ENCODE measurements around the gene PIGC.

Gene PIGC

DNA sequence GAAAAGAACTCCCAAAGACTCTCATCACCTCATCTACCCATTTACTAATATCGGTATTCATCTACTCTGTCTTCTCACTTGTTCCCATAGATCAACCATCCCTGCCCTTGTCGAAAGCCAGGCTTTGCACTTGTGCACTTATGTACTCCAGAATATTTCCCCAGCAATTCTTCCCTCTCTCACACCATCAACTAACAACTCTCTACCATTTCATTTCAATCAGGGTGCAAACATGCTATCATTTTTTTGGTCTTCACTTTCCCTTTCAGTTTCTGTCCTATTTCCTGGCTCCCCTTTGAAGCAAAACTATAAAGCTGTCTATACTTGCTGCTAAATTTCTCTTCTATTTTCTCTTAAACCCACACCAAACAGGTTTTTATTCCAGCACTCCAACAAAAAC is 16.7 kb downstream of the PIGC start:
- no peak for DNase-seq

DNA sequence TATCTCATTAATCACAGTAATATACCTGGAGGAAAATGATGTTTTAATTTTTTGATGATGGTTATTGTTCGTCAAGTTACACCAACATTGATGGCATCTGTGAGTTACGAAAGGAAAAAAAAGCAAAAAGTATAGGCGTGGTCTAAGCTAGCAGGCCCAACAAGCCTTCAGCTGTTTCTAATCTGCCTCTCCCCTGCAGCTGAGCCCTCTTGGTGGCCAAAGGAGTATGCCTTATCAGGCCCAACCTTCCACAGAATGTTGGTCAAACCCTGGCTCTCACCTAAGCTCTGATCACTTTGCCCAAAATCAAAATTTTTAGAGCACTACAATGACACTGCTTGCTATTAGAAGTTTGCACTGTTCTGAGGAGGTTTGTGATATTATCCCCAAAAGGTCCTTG is 18.5 kb downstream of the PIGC start:
- DNase-seq, result no peak

DNA sequence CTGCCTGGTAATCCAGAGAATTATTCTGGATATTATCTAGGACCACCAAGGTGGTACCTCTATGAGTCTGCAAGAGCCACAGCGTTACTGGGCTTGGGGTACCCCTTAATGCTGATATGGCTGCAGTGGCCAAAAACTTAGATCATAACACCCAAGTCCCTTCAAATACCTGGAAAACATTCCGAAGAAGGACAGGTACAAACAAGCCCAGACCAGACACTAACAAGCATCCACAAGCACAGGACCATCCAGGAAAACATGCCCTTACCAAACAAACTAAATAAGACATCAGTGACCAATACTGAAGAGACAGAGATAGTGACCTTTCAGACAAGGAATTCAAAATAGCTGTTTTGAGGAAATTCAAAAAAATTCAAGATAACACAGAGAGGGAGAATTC is 20.5 kb downstream of the PIGC start:
- DNase-seq, result no peak

DNA sequence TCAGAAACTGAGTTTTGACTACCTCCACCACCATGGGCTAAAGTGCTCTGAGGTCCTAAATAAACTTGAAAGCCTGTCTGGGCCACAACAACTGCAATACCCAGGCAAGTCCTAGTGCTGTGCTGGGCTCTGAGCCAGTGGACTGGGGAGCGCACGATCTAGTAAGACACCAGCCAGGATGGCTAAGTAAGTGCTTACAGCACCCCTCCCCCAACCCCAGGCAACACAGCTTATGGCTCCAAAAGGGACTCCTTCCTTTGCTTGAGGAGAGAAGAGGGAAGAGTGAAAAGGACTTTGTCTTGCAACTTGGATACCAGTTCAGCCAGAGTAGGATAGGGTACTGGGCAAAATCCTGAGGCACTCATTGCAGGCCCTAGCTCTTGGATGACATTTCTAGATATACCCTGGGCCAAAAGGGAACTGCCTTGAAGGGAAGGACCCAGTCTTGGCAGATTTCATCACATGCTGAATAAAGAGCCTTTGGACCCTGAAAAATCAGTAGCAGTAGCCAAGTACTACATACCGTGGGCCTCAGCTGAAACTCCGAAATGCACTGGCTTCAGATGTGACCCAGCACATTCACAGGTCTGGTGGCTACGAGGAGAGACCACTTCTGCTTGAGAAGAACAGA is 21.8 kb downstream of the PIGC start:
- DNase-seq, result no peak

DNA sequence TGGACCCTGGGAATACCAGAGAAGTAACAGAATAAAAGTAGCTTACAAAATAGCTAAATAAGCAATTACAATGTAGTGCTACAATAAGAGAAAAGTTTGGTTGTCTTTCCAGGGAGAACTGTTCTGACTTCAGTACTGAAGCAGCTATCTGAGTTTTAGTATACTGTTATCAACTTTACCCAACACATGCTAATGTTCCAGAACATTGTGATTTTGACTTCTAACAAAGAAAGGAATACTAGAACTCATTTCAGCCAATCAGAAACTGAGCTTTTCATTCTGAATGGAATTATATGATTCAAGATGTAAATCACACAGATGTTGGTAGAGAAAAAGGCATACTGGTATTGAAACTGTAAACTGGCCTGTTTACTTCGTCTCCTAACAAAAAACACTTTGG is 23.5 kb downstream of the PIGC start, which contains the start of gene C1orf105:
C1orf105 (plus strand) TSS at position 301 of the 400 bp plus-strand sequence. CDS start 201 bp downstream, outside the sequence.
- no peak for DNase-seq

DNA sequence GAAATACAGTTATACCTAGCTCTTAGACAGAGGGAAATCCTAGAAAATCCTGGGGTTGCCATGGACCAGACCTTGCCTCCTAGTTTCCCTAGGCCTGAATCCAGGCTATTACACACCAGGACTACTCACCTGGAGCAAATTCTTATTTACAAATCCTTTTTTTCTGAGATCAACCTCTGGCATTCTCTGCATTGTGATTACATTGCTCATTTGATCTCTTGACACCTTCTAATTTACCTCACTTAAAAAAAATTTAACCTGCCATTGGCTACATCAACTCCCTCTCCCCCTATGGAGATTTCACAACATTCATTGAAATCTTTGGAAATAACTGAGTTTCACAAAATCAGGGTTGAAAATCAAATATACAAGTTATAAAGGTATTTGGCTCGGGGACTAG is 26.3 kb downstream of the PIGC start:
- no peak for DNase-seq

DNA sequence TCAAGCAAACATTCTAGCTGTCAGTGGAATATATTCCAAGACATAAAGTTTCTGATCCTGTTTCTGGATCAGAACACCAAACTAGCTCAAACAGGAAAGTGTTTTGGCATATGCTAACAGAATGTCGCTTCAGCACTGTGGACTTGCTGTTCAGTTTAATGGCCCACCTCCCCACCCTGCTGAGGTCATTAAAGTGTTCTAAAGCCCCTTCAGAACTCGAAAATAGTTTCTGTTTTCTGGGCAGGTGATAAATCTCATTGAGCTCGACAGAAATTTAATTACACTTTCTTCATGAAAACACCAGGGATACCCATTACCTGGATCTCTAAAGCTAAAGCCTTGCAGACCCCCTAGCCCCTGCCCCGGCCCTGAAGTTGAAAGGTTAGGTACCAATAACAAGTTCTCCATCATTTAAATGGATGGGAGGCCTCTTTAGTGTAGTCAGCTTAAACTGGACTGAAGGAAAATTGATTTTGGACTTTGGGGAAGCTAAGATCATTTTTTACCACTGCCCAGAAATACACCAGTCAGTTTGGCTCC is 27.3 kb downstream of the PIGC start:
- no peak for DNase-seq

DNA sequence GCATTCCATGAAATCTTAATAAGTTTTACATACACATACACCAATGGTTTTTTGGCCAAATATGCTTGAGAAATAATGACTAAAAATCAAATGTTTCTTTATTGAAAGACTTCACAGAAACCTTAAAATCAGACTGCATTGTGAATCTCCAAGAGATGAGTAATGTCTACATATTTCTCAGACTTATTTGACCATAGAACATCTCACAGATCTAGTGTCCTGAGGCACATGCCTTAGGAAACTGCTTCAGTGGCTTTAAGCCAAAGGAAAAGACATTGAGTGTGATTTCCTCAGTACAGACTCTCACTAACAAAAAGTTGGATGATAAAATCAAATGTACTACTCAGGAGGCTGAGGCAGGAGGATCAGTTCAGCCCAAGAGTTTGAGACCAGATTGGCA is 29.5 kb downstream of the PIGC start:
- DNase-seq, result no peak

DNA sequence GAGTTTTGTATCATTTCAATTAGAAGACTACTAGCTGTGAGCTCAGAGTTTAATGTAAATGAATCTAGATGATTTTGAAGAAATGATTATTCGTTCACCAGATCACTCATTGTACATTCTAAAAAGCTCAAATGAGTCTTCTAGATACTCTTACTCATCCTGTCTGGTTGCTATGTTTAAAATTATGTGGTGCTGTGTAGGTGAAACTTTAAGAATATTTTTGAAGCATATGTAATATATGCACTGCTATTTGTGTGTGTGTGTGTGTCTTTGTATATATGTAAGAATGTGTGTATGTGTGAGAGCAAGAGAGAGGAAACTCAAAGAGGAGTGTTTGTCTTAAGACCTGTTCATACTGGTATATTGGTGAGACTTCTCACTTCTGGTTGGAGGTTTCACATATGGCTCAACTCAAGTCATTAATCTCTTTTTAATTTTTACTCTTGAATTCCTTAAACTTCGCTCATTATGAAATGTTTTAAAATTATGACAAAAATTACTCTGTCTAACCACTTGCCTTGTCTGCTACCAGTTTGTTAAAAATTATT is 32.0 kb downstream of the PIGC start:
- no peak for DNase-seq

DNA sequence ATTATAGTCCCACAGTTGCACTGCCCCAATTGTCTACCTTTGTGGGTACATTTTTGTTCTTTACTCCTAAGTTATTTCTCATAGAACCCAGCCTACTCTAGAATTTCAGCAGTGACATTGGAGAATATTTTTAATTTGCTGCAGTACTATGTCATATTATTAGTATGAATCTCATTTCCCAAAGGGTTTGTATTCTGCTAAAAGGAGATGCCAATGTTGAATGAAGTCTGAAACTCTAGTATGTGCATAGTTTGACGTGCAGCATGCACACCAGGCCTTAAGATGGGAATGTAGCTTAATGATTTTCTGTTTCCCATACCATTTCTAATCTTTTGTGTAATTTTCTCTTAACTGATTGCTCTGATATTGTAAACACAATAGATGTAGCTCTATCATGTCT is 33.8 kb downstream of the PIGC start:
- DNase-seq, result no peak

DNA sequence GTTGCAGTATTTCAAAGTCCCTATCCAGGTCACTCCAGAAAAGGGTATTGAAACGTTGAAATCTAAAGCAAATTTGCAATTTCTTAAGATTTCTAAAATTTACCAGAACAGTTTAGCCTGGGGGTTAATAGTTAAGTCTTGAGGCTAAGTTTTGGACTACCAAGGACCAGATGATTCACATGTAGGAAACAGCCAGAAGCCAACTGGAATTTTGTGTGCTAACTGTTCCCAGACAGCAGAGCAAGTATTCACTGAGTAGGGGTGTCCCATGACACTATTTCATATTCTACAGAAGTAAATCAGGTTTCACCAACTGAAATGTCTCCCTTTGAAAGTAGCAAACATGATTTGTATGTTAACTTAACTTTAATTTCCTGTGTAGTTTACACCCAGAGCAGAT is 34.9 kb downstream of the PIGC start:
- no peak for DNase-seq

DNA sequence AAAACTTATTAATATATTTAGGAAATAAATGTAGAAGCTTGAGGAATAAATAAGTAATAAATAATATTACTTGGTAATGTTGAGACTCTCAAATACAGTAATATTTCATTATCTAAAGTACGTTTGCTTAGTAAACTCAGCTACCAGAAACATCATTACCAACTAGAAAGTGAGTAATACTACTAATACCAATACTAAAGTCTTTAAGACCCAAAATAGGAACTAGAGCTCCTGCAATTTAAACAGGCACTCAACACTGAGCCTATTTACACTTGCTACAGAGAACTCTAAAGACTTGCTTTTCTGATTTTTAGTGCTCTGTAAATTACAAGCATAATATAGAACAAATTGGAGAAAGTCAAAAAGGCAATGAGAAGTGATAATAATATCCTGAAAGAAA is 36.9 kb downstream of the PIGC start:
- no peak for DNase-seq

DNA sequence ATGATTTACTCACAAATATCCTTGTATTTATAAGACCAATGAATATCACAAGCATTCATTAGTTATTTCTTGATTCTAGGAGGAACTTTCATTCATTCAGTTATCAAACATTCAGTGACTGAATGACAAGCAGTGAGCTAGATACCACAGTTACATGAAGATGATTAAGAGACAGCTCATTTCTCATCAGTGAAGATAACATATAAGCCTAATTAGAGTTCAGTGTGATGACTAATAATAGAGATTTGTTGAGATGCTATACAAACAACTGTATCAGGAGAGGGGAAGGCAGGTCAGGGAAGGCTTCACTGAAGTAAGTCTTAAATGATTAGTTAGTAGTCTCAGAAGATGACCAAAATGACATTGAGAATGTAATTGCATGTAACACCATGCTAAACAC is 38.0 kb downstream of the PIGC start:
- no peak for DNase-seq

DNA sequence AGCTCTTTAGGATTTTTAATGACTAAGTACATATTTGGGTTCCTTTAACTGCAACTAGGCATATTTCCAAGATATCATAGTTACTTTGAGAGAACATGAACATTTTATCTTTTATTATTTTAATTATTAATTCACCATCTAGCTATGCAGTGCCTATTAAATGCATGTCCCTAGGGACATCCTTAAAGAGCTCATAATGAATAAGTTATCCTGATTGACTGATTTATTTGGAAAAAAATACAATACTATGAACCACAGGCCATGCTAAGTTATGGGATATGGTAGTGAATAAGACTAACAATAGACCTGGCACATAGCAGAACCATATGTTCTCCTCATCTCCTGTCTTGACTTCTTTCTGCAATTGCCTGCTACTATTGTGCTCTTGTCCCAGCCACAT is 39.7 kb downstream of the PIGC start:
- DNase-seq, result peak; percentile 15

DNA sequence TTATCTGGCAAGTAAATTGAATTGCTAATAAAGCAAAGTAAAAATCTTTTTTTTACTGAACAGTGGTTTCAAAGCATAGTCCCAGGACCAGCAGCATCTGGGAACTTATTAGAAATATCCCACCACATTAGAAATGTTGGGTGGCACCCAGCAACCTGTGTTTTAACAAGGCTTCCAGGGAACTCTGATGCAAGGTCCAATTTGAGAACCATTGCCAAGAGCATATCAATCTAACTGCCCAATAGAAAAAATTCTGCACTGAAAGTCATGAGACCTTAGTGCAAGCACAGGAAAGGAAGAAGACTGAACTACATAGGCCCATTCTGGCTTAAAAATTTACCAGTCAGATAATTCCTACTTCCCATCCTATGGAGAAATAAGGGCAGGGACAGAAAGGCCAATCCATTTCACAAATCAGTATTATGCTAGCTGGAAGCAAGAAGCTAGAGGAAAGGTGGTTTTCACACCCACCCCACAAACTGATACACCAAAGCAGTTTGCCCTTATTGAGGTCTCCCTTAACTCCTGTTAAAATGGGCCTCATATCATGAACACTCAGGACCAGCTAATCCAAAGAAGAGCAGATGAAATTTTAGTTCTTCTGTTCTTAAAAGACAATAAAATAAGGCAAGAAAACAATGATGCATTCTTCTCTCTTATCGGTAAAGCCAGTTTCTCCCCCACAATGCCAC is 40.8 kb downstream of the PIGC start:
- no peak for DNase-seq

DNA sequence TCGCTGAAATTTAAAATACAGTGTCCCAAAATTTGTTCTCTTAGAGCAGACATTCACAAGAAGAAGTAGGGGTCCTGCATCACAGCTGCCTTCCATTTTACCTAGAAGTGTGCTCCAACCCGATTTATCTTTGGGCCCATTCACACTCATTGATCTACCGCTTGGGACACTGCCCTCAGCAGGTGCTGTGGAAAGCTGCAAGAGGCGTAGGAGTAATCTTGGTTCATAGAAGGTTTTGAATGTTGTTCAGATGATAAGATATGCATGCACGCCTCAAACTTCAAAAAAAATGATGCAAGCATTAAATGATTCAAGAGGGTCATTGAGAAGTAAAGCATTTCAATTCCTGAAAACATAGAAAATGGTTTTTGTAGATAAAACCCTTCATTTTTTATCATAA is 42.0 kb downstream of the PIGC start:
- DNase-seq, result no peak

DNA sequence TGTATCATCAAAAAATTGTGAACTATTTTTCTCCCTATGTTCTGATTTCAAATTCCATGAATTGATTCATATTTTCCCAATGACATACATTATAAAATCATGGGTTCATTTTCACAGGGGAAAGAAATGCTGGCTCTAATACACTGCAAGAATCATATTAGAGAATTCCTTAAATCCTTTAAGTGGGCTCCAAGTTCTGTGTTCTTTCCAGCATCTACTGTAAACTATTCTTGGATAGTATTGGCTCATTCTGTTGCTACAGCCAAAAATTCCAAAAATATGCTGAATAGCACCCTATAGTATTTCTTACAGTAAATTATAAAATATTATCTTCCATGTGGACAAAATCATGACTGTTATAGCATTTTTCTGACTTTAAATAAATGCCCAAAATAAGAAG is 42.4 kb downstream of the PIGC start:
- DNase-seq, result no peak

DNA sequence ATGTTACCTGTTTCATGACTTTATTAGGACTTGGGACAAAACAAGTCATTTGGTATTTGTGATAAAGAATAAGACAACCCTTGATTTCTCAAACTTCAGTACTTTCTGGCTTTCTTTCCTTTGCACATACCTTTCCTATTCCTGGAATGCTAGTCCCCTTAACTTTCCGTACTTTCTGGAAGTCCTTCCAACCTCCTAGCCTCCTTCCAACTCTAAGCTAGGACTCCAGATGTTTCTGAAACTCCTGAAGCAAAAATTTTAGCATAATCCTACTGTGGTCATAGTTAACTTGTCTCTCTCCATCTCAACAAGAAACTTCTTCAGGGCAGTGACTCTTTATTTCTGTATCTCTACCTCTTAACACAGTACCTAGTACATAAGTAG is 43.2 kb downstream of the PIGC start:
- no peak for DNase-seq

DNA sequence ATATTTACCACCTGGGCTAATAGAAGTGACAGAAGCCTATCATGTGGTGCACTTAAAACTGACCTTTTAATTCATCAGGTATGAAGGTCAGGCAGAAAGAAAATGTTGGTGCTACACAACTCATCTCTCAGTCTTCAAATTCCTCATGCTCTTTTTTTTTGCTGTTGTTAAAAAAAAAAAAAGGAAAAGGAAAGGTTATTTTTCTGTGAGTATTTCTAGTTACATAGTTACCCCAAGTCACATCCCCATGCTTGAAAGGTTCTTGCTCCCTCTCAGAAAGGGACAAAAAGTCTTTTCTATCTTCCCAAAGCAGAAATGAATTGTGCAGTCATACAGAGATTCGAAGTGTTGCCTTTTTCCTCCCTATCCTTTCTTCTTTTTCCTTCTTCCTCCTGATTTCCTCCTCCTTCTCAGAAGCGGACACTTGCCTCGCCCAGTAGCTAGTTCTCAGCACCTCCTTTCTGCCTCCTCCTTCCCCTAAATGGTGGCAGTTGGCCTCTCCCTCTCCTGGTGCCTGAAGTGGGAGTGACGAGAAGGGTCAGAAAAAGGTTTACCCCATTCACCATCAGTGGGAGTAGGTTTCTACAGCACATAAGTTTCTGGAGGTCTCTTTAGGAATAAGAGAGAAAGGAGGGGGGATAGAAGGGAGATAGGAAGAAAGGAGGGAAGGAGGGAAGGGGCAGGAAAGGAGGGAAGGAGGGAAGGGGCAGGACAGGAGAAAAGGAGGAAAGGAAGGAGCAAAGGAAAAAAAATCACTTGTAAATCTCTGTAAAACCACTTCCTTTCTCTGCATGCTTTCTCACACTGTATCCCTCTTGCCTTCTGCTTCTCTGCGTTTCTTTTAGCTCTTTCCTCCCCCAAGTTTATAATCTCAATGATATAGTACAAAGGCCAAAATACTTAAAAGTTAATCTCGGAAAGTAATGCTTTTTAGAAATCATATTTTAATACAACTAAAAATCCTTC is 43.8 kb downstream of the PIGC start:
- no peak for DNase-seq

DNA sequence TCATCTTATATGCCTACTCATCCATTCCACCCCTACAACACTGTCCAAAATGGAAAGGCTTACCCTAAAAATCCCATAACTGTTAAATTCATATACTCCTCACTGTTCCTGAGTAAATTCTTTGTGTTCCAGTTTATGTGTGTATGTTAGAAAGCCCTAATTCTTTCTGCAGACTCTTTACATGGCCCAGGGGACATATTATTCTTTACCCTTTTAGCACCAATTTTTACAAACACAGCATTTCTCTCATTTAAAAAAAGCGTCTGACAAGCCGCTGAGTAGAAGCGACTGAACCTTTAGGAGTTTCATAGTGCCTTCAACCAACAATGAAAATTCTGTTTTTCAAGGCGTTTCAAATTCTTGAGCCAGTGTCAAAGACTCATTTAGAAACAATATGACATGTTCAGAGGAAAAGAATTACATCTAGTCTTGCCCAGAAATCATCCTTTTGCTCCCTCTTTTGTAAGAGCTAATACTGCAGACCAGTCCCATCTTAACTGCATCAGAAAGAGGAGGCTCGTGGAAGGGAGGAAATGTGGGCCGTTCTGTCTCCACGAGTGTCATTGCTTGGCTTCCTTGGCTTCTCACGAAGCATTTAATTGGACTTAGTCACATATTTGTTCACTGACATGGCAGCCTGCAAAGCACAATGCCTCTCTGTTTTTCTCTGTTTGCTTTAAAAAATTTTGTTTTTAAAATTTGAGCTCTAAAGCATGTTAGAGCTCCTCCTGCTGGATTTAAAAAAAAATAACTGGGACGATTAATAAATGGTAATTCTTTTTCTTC is 44.7 kb downstream of the PIGC start:
- no peak for DNase-seq

DNA sequence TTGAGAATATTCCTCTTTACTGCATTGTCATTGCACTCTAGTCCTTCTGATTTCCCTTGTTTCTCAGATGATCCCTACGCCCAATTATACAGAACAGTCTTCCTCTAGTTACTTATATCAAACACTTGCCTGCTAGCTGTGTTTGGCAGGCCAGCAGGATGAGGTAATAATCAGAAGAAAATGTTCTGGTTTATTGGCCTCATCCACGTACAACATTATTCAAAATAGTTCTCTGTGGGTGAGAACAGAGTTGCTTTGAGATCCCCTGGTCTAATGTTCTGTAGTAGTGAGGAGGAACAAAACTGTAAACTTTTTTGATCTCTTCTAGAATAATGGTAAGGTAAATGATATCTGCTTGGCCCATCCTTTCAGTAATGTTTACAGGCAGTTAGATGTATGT is 45.7 kb downstream of the PIGC start:
- DNase-seq, result no peak

DNA sequence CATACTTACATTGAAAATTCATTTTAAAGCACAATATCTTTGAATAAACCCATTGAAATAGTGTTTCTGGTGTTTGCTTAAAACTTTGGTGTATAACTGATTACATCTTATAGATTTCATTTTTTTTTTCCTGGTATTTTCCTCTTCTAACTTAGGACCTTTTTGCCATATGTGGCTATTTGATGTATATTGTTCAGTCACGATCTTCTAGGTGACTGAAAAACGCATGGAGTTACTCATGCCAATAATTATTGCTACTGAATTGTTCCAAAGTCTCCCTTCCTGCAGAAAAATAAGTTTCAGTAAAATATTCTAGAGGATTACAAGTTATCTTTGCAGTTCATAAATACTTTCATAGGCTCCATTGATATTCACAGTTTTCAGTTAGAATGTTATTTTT is 46.2 kb downstream of the PIGC start:
- DNase-seq, result no peak

Measured in NCI-H524 treated with DMSO at 0.1 percent for 48 hours (cell line).